Measurements from ENCODE around the gene FMN2. TPM values are rescaled to one million over a fixed set of nuclear protein-coding genes. Genes with fewer than 3 reads are reported as not detected.

The FMN2 gene
- polyA plus RNA-seq, 2 of the 4 experiments (the other 2 are of a cell fraction) = 2.8 to 4.2 TPM

DNA sequence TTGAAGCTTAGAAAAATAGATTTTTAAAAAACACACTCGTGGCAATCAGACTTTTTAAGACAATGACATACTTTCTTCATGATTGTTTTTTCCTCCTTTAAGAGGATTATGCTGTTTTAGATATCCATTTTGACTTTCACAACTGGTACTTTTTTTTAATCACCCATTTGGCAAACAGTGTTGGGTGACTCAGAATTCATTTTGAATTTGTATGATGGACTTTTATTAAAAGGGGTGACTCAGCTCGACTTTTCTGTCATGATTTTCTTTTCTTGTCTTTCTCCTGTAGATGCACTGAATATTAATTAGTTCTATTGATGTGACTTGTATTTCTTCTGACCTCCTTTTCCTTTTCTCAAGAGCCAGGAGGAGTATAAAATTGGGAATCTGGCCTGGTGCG lies 44.7 kb downstream of the FMN2 start (continued):
- TF ChIP-seq, protein P1, sequence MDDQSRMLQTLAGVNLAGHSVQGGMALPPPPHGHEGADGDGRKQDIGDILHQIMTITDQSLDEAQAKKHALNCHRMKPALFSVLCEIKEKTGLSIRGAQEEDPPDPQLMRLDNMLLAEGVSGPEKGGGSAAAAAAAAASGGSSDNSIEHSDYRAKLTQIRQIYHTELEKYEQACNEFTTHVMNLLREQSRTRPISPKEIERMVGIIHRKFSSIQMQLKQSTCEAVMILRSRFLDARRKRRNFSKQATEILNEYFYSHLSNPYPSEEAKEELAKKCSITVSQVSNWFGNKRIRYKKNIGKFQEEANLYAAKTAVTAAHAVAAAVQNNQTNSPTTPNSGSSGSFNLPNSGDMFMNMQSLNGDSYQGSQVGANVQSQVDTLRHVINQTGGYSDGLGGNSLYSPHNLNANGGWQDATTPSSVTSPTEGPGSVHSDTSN (IDR thresholded peaks at IDR 0.05) = no peak
- no peak for TF ChIP-seq HEYL (CRISPR knock-in tag; IDR thresholded peaks at IDR 0.05)

DNA sequence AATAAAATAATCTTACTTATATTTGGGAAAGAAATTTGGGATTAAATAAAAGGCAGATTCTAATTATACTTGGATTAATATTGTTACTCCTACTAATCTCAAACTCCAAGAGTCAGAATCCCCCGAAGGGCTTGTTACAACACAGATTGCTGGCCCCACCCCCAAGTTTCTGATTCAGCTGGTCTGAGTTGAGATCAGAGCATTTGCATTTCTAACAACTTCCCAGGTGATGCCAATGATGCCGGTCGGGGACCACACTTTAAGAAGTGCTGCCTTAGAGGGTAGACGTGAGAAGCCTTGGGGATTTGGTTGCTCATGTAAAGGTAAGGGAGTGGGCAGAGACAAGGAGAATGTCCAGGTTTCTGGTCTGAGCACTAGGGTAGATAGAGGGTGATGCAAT lies 47.2 kb downstream of the FMN2 start:
- POLR2A ChIA-PET = no interaction called here

DNA sequence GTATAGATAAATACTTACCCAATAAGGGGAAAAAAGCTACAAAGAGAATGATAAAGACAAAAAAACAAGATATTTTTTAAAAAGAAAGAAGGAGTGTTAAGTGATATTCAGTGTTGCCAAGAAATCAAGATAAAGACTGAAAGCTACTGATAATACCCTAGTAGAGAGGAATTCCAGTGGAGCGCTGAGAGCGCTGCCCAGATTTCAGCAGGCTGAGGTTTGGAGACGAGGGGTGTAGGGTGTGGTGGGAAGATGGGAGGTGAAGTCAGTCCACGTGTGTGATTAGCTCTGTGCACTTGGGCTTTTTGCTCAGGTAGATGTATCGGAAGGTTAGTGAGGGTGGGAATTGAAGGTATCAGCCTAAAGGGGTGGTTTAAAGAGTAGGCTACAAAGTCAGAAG lies 47.8 kb downstream of the FMN2 start:
- ATAC-seq = no peak
- H3K27ac ChIP-seq = no peak overlapping the region
- TF ChIP-seq CHD4 (IDR thresholded peaks at IDR 0.05; ENCODE audit: borderline replicate concordance) (no peak), SREBF2 (IDR thresholded peaks at IDR 0.05) (no peak), GATA3 (IDR thresholded peaks at IDR 0.05; ENCODE audit: borderline replicate concordance) (no peak), RFX5 (IDR thresholded peaks at IDR 0.05) (no peak), EP300 (IDR thresholded peaks at IDR 0.05) (no peak), KDM1A (IDR thresholded peaks at IDR 0.05; ENCODE audit: low read depth) (no peak), HOXB13 (CRISPR knock-in tag; IDR thresholded peaks at IDR 0.05; ENCODE audit: low read depth) (no peak), CBX8 (IDR thresholded peaks at IDR 0.05) (no peak), ESRRA (IDR thresholded peaks at IDR 0.05; ENCODE audit: borderline replicate concordance, low read length) (no peak), TFCP2L1 (CRISPR knock-in tag; IDR thresholded peaks at IDR 0.05) (no peak), FOXS1 (CRISPR knock-in tag; IDR thresholded peaks at IDR 0.05) (no peak), POLR2AphosphoS2 (conservative IDR thresholded peaks at IDR 0.05; ENCODE audit: low read length) (no peak)
- TF ChIP-seq, protein P1 (IDR thresholded peaks at IDR 0.05) = no peak
- TF ChIP-seq, protein P2, sequence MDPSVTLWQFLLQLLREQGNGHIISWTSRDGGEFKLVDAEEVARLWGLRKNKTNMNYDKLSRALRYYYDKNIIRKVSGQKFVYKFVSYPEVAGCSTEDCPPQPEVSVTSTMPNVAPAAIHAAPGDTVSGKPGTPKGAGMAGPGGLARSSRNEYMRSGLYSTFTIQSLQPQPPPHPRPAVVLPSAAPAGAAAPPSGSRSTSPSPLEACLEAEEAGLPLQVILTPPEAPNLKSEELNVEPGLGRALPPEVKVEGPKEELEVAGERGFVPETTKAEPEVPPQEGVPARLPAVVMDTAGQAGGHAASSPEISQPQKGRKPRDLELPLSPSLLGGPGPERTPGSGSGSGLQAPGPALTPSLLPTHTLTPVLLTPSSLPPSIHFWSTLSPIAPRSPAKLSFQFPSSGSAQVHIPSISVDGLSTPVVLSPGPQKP (IDR thresholded peaks at IDR 0.05; ENCODE audit: low read depth, low read length) = no peak
- TF ChIP-seq, protein P3, sequence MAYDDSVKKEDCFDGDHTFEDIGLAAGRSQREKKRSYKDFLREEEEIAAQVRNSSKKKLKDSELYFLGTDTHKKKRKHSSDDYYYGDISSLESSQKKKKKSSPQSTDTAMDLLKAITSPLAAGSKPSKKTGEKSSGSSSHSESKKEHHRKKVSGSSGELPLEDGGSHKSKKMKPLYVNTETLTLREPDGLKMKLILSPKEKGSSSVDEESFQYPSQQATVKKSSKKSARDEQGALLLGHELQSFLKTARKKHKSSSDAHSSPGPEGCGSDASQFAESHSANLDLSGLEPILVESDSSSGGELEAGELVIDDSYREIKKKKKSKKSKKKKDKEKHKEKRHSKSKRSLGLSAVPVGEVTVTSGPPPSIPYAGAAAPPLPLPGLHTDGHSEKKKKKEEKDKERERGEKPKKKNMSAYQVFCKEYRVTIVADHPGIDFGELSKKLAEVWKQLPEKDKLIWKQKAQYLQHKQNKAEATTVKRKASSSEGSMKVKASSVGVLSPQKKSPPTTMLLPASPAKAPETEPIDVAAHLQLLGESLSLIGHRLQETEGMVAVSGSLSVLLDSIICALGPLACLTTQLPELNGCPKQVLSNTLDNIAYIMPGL (CRISPR knock-in tag; IDR thresholded peaks at IDR 0.05; ENCODE audit: borderline replicate concordance) = no peak
- TF ChIP-seq, protein P4, sequence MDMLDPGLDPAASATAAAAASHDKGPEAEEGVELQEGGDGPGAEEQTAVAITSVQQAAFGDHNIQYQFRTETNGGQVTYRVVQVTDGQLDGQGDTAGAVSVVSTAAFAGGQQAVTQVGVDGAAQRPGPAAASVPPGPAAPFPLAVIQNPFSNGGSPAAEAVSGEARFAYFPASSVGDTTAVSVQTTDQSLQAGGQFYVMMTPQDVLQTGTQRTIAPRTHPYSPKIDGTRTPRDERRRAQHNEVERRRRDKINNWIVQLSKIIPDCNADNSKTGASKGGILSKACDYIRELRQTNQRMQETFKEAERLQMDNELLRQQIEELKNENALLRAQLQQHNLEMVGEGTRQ (IDR thresholded peaks at IDR 0.05) = no peak
- ChIA-PET POLR2A (no interaction called here), CTCF (interaction anchor here (2.9 kb wide), 1 partner anchor 10 kb away, joined by 12 read pairs; no protein-coding TSS in a partner anchor)
- H3K9me3 ChIP-seq = no peaks in the 10 kb centered on the region
- 92% methylated on average over 5 of the region's 5 CpGs for WGBS (ENCODE audit: missing lambda C conversion rate)
- H3K4me3 ChIP-seq = no peak overlapping the region
- FAIRE-seq = no peak
- no peak overlapping the region for H3K4me2 ChIP-seq
- no peak for DNase-seq (ENCODE audit: low read depth in 1 of 2, low spot score in 1 of 2)
- no peaks in the 10 kb centered on the region for H3K4me1 ChIP-seq

More for the DNA sequence above, 47.2 kb downstream of the FMN2 start:
- TF ChIP-seq ZNF302 (CRISPR knock-in tag; IDR thresholded peaks at IDR 0.05) = no peak
- no peak for TF ChIP-seq KDM1A (IDR thresholded peaks at IDR 0.05; ENCODE audit: low read depth)
- no peak for TF ChIP-seq RCOR1 (IDR thresholded peaks at IDR 0.05; ENCODE audit: low read depth, low read length)
- TF ChIP-seq ZC3H11A (IDR thresholded peaks at IDR 0.05) = no peak
- TF ChIP-seq, protein P1 (IDR thresholded peaks at IDR 0.05) = no peak
- TF ChIP-seq CBX8 (IDR thresholded peaks at IDR 0.05) = no peak
- TF ChIP-seq, protein P3 (CRISPR knock-in tag; IDR thresholded peaks at IDR 0.05; ENCODE audit: borderline replicate concordance) = no peak
- no peak for TF ChIP-seq FOSL2 (IDR thresholded peaks at IDR 0.05)
- TF ChIP-seq FOSL2 (CRISPR knock-in tag; IDR thresholded peaks at IDR 0.05) = no peak
- TF ChIP-seq EHMT2 (IDR thresholded peaks at IDR 0.05; ENCODE audit: low read depth) = no peak
- TF ChIP-seq ZFP36 (IDR thresholded peaks at IDR 0.05; ENCODE audit: borderline replicate concordance, partially characterized antibody) = no peak
- TF ChIP-seq NFE2L2 (conservative IDR thresholded peaks at IDR 0.05; ENCODE audit: low read length) = no peak
- TF ChIP-seq HOXA7 (CRISPR knock-in tag; IDR thresholded peaks at IDR 0.05) = no peak
- TF ChIP-seq PHF8 (IDR thresholded peaks at IDR 0.05; ENCODE audit: borderline replicate concordance, low read depth) = no peak
- ATAC-seq (no peak), FAIRE-seq (no peak), DNase-seq (ENCODE audit: low read depth in 1 of 2, low spot score in 1 of 2) (no peak)
- CTCF ChIA-PET = interaction anchor here (0.6 to 2.9 kb wide), 3 partner anchors 11 to 45 kb away, joined by 3 to 12 read pairs (median 3); no protein-coding TSS in a partner anchor
- Histone ChIP-seq H3K27ac (no peak overlapping the region), H3K9me3 (no peaks in the 10 kb centered on the region), H3K4me3 (no peak overlapping the region), H3K4me2 (no peak overlapping the region), H3K4me1 (no peaks in the 10 kb centered on the region)
- WGBS (ENCODE audit: missing lambda C conversion rate) = 83% methylated on average over 4 of the region's 4 CpGs
